Gastroesophageal sphincter (tissue), 3 donors: ENCODE data around the gene THOC5.

Experiments used
- EP300 ChIP-seq: sonication (generic); formaldehyde crosslinking; IDR thresholded peaks from one replicate; pipeline ENCODE4 v1.6.1; 2017; ENCODE audit warnings: antibody characterized with exemption, mild to moderate bottlenecking
- TF ChIP-seq, protein P1 (sequence below), 4 experiments: fragments of 200-600 bp in 2 of 4; fragments of 450-650 bp in 2 of 4; sonication (generic) in 1 of 4; IDR thresholded peaks; one replicate each; pipeline ENCODE4 v1.5.1; 2017 to 2019; ENCODE audit warnings: antibody characterized with exemption in 4 of 4, mild to moderate bottlenecking in 2 of 4, moderate library complexity in 2 of 4

GRCh38 chr22:29593923-29594322 is 40.4 kb upstream of the THOC5 start:
- TF ChIP-seq, protein P1, sequence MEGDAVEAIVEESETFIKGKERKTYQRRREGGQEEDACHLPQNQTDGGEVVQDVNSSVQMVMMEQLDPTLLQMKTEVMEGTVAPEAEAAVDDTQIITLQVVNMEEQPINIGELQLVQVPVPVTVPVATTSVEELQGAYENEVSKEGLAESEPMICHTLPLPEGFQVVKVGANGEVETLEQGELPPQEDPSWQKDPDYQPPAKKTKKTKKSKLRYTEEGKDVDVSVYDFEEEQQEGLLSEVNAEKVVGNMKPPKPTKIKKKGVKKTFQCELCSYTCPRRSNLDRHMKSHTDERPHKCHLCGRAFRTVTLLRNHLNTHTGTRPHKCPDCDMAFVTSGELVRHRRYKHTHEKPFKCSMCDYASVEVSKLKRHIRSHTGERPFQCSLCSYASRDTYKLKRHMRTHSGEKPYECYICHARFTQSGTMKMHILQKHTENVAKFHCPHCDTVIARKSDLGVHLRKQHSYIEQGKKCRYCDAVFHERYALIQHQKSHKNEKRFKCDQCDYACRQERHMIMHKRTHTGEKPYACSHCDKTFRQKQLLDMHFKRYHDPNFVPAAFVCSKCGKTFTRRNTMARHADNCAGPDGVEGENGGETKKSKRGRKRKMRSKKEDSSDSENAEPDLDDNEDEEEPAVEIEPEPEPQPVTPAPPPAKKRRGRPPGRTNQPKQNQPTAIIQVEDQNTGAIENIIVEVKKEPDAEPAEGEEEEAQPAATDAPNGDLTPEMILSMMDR (IDR thresholded peaks at IDR 0.05): no peak
- TF ChIP-seq EP300: no peak
